GM23248 (cell line): ENCODE measurements around the gene CENPVL2. TPM values are rescaled to one million over a fixed set of nuclear protein-coding genes. Genes with fewer than 3 reads are reported as not detected.
"Not testable (repeated sequence)": the region's sequence is repeated elsewhere in the genome, so short reads cannot be mapped to it uniquely, and the experiment has no call there.

Source experiments
- DNase-seq: peaks from one replicate; pipeline ENCODE4 v3.0.0-alpha.2; 2015
- H2AFZ ChIP-seq: fragments of 200-600 bp; sonication (generic); 2 replicates; pipeline ENCODE4 v1.6.1; 2016; ENCODE audit warnings: antibody characterized with exemption
- H3F3A ChIP-seq: fragments of 200-600 bp; sonication (generic); 2 replicates; pipeline ENCODE4 v1.6.1; 2016; ENCODE audit warnings: mild to moderate bottlenecking, antibody characterized with exemption, mixed run types; ENCODE audit not compliant: insufficient read depth
- H3K27ac ChIP-seq: fragments of 200-600 bp; sonication (generic); 2 replicates; pipeline ENCODE4 v1.5.1; 2016; ENCODE audit warnings: mild to moderate bottlenecking
- H3K27me3 ChIP-seq: fragments of 200-600 bp; sonication (generic); replicated peaks from 2 replicates; pipeline ENCODE4 v1.6.1; 2016; ENCODE audit warnings: mild to moderate bottlenecking; ENCODE audit not compliant: insufficient read depth
- H3K36me3 ChIP-seq: fragments of 200-600 bp; sonication (generic); 2 replicates; pipeline ENCODE4 v1.6.1; 2016; ENCODE audit warnings: low read depth, mild to moderate bottlenecking
- H3K4me1 ChIP-seq: fragments of 200-600 bp; sonication (generic); 2 replicates; pipeline ENCODE4 v1.6.1; 2016; ENCODE audit warnings: mild to moderate bottlenecking; ENCODE audit not compliant: insufficient read depth
- H3K4me2 ChIP-seq: fragments of 200-600 bp; sonication (generic); one replicate; pipeline ENCODE4 v1.6.1; 2016; ENCODE audit warnings: mild to moderate bottlenecking; ENCODE audit not compliant: unreplicated experiment
- H3K4me3 ChIP-seq: fragments of 200-600 bp; sonication (generic); 2 replicates; pipeline ENCODE4 v1.5.1; 2016; ENCODE audit warnings: mild to moderate bottlenecking
- H3K79me2 ChIP-seq: fragments of 200-600 bp; sonication (generic); 2 replicates; pipeline ENCODE4 v1.6.1; 2016; ENCODE audit warnings: mild to moderate bottlenecking; ENCODE audit not compliant: insufficient read depth
- H3K9ac ChIP-seq: fragments of 200-600 bp; sonication (generic); 2 replicates; pipeline ENCODE4 v1.6.1; 2016; ENCODE audit warnings: mild to moderate bottlenecking
- H3K9me2 ChIP-seq: fragments of 200-600 bp; sonication (generic); 2 replicates; pipeline ENCODE4 v1.6.1; 2016; ENCODE audit warnings: mixed run types, mild to moderate bottlenecking, moderate library complexity; ENCODE audit not compliant: insufficient read depth
- H3K9me3 ChIP-seq: fragments of 200-600 bp; sonication (generic); one replicate; pipeline ENCODE4 v1.6.1; 2017; ENCODE audit warnings: low read depth
- H4K20me1 ChIP-seq: fragments of 200-600 bp; sonication (generic); 2 replicates; pipeline ENCODE4 v1.6.0; 2016; ENCODE audit not compliant: insufficient read depth
- EZH2 ChIP-seq: fragments of 200-600 bp; sonication (generic); IDR thresholded peaks from 2 replicates; pipeline ENCODE4 v1.6.1; 2018; ENCODE audit warnings: antibody characterized with exemption, mild to moderate bottlenecking; ENCODE audit not compliant: insufficient read depth, poor library complexity, severe bottlenecking
- EZH2phosphoT487 ChIP-seq: fragments of 200-600 bp; sonication (generic); IDR thresholded peaks from 2 replicates; pipeline ENCODE4 v1.6.1; 2018; ENCODE audit warnings: antibody characterized with exemption, moderate library complexity, mild to moderate bottlenecking, low read depth; ENCODE audit not compliant: insufficient read depth
- WGBS, 2 experiments: methylation state at CpG; one replicate each; pipeline ENCODE4 v1.1.6; 2015 to 2017; ENCODE audit warnings: low lambda C conversion rate in 2 of 2, low coverage in 1 of 2; ENCODE audit errors: missing lambda C conversion rate in 2 of 2; 5-methylcytosine and 5-hydroxymethylcytosine counted together
- in situ Hi-C: fragments of 300-500 bp; cut with MboI; formaldehyde crosslinking; loops from 2 replicates; pipeline ENCODE4 v1.15.0; 2020
- polyA plus RNA-seq: library from polyadenylated mRNA; unstranded; fragments of >200 nt; fragmentation: Nextera tagmentation; extraction: Ambion mirVana; gene quantifications from 2 replicates; pipeline ENCODE4 v1.2.1, GENCODE V29; 2016
- total RNA-seq: library from RNA; depleted of rRNA; stranded (reverse); fragments of >200 nt; shearing (Covaris generic); gene quantifications from 2 replicates; pipeline ENCODE4 v1.2.3, GENCODE V29; 2014

CENPVL2 gene
- total and polyA plus RNA-seq, 2 experiments from 2014 or later, result not detected

- no peak for DNase-seq
- Histone ChIP-seq H3K79me2 (no peaks in the 10 kb centered on the region), H3K9ac (no peak overlapping the region), H3K36me3 (no peaks in the 10 kb centered on the region), H3K4me1 (no peaks in the 10 kb centered on the region), H3K27me3 (no peaks in the 10 kb centered on the region), H3K9me2 (no peaks in the 10 kb centered on the region), H3K4me3 (no peak overlapping the region), H4K20me1 (no peaks in the 10 kb centered on the region), H3K9me3 (no peaks in the 10 kb centered on the region), H3K4me2 (no peak overlapping the region), H3F3A (no peaks in the 10 kb centered on the region), H3K27ac (no peak overlapping the region), H2AFZ (no peak overlapping the region)
- in situ Hi-C loops, result no loop called here
- 62 to 68% methylated on average over 6 to 8 of the region's 8 CpGs for WGBS, 2 experiments
- TF ChIP-seq EZH2phosphoT487 (no peak), EZH2 (no peak)
Measured at GRCh38 chrX:51697397-51697796, 14.8 kb upstream of the CENPVL2 start.

GRCh38 chrX:51694254-51694653, 11.6 kb upstream of the CENPVL2 start:
- H3K4me3 ChIP-seq, result no peak overlapping the region

GRCh38 chrX:51681808-51682719, 567 bp downstream of the CENPVL2 start:
- H4K20me1 ChIP-seq, H3K4me1 ChIP-seq, H3K79me2 ChIP-seq, in situ Hi-C loops, H3K4me3 ChIP-seq, H3K9me2 ChIP-seq, H2AFZ ChIP-seq, H3K27ac ChIP-seq, DNase-seq, H3K4me2 ChIP-seq, H3K9ac ChIP-seq, H3K9me3 ChIP-seq, H3F3A ChIP-seq, H3K36me3 ChIP-seq, H3K27me3 ChIP-seq: not testable (repeated sequence)
- no CpG with 5 or more reads among the region's 88 CpGs for WGBS, 2 experiments

More at GRCh38 chrX:51694254-51694653, 11.6 kb upstream of the CENPVL2 start:
- DNase-seq, result no peak
- H3K4me2 ChIP-seq, result no peak overlapping the region
- H3K9me3 ChIP-seq, result no peaks in the 10 kb centered on the region
- H3F3A ChIP-seq, result no peaks in the 10 kb centered on the region
- H3K9ac ChIP-seq, result no peak overlapping the region
- in situ Hi-C loops, result no loop called here
- no peaks in the 10 kb centered on the region for H3K79me2 ChIP-seq
- no peaks in the 10 kb centered on the region for H4K20me1 ChIP-seq
- TF ChIP-seq EZH2phosphoT487 (no peak), EZH2 (no peak)
- H3K27me3 ChIP-seq, result no peaks in the 10 kb centered on the region
- no peak overlapping the region for H3K27ac ChIP-seq
- H3K9me2 ChIP-seq, result no peaks in the 10 kb centered on the region
- H3K36me3 ChIP-seq, result no peaks in the 10 kb centered on the region
- no peaks in the 10 kb centered on the region for H3K4me1 ChIP-seq
- 22 to 24% methylated on average over 5 to 6 of the region's 6 CpGs for WGBS, 2 experiments
- no peak overlapping the region for H2AFZ ChIP-seq

DNA sequence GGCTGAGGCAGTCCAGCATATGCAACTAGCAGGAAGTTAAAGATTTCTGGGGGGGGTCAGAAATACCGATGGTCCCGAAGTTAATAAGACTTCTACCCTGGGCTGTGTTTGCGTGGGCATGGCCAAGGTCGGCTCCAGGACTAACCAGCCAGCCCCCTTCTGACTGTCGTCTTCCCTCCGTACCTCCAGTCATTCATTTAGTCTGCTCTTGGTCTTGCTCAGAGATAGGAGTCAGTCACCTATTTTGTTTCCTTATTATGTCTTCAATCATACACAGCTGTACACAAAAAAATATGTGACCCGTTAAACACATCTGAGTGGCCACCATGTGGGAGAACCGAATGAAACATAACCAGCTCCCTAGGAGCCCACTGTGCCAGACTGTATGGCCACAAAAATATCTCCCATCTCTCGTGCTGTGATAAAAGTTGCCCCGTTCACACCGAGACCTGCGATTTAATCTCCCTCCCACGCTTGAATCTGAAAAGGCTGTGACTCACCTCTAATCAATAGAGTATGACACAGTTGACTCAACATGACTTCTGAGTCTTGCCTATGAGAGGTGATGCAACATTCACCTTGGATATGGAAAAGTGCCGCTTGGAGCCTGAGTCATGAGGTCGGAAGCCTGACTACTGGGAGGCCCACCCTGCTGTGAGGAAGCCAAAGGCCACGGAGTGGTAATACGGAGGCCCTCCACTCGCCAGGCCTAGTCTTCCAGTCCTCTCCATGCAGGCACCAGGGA, 2.8 kb downstream of the CENPVL2 start:
- H2AFZ ChIP-seq, H4K20me1 ChIP-seq, DNase-seq, H3K4me3 ChIP-seq, H3K36me3 ChIP-seq, H3K27ac ChIP-seq, H3K9me2 ChIP-seq, H3K79me2 ChIP-seq, in situ Hi-C loops, H3K4me1 ChIP-seq, H3K9ac ChIP-seq, H3K27me3 ChIP-seq, H3F3A ChIP-seq, H3K9me3 ChIP-seq, H3K4me2 ChIP-seq: not testable (repeated sequence)
- no CpG with 5 or more reads among the region's 18 CpGs for WGBS, 2 experiments
